ENCODE measurements around the gene LTBP3. TPM values are rescaled to one million over a fixed set of nuclear protein-coding genes. Genes with fewer than 3 reads are reported as not detected.

Gene LTBP3
- total RNA-seq, 1 experiment from 2014 or later, result 92.1 TPM

DNA sequence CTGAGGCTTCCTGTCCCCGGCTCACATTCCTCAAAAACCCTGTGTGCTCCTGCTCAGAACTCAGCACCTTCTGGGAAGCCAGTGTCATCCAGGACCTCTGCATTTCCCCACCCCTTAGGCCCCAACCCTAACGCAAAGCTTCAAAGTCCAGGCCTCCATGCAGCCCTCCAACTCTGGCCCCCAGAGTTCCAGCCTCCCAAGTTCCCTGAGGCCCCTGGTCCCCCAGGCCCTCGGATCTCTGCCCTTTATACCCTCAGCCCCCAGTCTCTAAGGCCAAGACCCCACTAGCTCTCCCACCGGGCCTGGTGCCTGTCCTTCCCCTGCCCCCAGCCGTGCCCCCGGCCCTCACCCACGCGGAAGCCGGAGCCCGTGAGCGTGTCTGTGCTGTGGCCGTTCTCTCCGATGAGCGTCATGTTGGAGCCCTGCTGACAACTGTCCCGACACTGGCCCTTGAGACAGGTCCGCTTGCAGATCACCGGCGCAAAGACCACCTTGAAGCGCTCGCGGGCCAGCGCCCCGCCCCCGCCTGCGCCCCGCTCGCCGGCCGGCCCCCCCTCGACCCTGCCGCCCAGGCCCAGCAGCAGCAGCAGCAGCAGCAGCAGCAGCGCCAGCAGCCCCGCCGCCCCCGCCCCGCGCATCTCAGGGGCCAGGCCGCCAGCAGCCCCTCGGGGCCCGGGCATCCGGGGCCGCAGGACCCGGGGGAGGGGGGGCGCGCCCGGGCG lies 718 bp downstream of the LTBP3 start:
- TF ChIP-seq EZH2 (IDR thresholded peaks at IDR 0.05; ENCODE audit: borderline replicate concordance, low read depth, low read length, poor library complexity, severe bottlenecking), result no peak
- TF ChIP-seq, protein P1, sequence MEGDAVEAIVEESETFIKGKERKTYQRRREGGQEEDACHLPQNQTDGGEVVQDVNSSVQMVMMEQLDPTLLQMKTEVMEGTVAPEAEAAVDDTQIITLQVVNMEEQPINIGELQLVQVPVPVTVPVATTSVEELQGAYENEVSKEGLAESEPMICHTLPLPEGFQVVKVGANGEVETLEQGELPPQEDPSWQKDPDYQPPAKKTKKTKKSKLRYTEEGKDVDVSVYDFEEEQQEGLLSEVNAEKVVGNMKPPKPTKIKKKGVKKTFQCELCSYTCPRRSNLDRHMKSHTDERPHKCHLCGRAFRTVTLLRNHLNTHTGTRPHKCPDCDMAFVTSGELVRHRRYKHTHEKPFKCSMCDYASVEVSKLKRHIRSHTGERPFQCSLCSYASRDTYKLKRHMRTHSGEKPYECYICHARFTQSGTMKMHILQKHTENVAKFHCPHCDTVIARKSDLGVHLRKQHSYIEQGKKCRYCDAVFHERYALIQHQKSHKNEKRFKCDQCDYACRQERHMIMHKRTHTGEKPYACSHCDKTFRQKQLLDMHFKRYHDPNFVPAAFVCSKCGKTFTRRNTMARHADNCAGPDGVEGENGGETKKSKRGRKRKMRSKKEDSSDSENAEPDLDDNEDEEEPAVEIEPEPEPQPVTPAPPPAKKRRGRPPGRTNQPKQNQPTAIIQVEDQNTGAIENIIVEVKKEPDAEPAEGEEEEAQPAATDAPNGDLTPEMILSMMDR (conservative IDR thresholded peaks at IDR 0.05; ENCODE audit: low read depth, low read length), result no peak
- H3K27me3 ChIP-seq (replicated peaks; ENCODE audit: insufficient read depth, low read depth, low read length, poor library complexity), result no peaks in the 10 kb centered on the region
- no peaks in the 10 kb centered on the region for H3K36me3 ChIP-seq (ENCODE audit: insufficient read depth, low read length, poor library complexity, severe bottlenecking)
- BruUV-seq (replicated peaks), result no TSS peak
- H3K4me3 ChIP-seq (ENCODE audit: low read depth, low read length, poor library complexity, severe bottlenecking), result peak overlapping the region; percentile 59
- peaks cover 41% of the 10 kb centered on the region for H3K4me1 ChIP-seq (ENCODE audit: insufficient read depth, low read length, poor library complexity, severe bottlenecking)
- peak; percentile 34 for DNase-seq (ENCODE audit: low spot score)
- ChIA-PET POLR2A (ENCODE audit: low non-redundant PET) (no interaction called here), CTCF (interaction anchor here (0.5 kb wide), 1 partner anchor 260 kb away, joined by 3 read pairs; no protein-coding TSS in a partner anchor)
- H3K27ac ChIP-seq (ENCODE audit: low read depth, low read length, poor library complexity, severe bottlenecking), result peak overlapping the region; percentile 87
- intact Hi-C loops (cut with micrococcal nuclease; ENCODE audit: unreplicated experiment), result no loop called here
- no peaks in the 10 kb centered on the region for H3K9me3 ChIP-seq (ENCODE audit: low read depth, low read length, poor library complexity, severe bottlenecking)

- Histone ChIP-seq H3K9me3 (ENCODE audit: low read depth, low read length, poor library complexity, severe bottlenecking) (no peaks in the 10 kb centered on the region), H3K36me3 (ENCODE audit: insufficient read depth, low read length, poor library complexity, severe bottlenecking) (peaks cover 4% of the 10 kb centered on the region), H3K27ac (ENCODE audit: low read depth, low read length, poor library complexity, severe bottlenecking) (peak overlapping the region; percentile 87), H3K4me3 (ENCODE audit: low read depth, low read length, poor library complexity, severe bottlenecking) (peak overlapping the region; percentile 59), H3K4me1 (ENCODE audit: insufficient read depth, low read length, poor library complexity, severe bottlenecking) (peaks cover 42% of the 10 kb centered on the region), H3K27me3 (replicated peaks; ENCODE audit: insufficient read depth, low read depth, low read length, poor library complexity) (no peaks in the 10 kb centered on the region)
- BruUV-seq (replicated peaks), result TSS peak; percentile 16
- POLR2A ChIA-PET (ENCODE audit: low non-redundant PET), result no interaction called here
- intact Hi-C loops (cut with micrococcal nuclease; ENCODE audit: unreplicated experiment), result no loop called here
- TF ChIP-seq, protein P1 (conservative IDR thresholded peaks at IDR 0.05; ENCODE audit: low read depth, low read length), result no peak
- TF ChIP-seq EZH2 (IDR thresholded peaks at IDR 0.05; ENCODE audit: borderline replicate concordance, low read depth, low read length, poor library complexity, severe bottlenecking), result no peak
- DNase-seq (ENCODE audit: low spot score), result no peak
- CTCF ChIA-PET, result no interaction called here
Measured at GRCh38 chr11:65556470-65557279, 1.5 kb downstream of the LTBP3 start.

DNA sequence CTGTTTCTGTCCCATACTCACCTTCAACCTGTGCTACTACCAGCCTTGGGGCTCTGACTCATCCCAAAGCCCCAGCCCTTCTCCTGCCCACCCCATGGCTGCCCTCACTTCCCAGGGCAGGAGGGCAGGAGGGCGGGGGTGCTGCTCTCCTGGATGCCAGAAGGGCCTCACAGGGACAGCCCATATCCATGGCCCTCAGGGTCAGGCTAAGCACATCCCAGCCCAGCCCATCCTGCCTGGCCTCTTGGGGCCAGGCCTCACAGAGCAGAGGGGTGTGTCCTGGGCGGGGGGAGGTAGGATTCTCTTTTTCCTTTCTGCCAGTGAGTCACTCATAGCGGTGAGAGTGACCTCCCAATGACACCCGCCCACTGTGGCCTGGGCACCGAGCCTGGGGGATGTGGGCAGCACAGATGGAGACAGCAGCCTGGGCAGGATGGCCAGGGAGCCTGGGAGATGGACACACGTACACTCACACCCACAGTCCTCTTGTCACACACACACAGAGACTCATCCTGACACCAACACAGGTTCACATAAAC lies 2.4 kb downstream of the LTBP3 start:
- peaks cover 9% of the 10 kb centered on the region for H3K36me3 ChIP-seq (ENCODE audit: insufficient read depth, low read length, poor library complexity, severe bottlenecking)
- H3K4me1 ChIP-seq (ENCODE audit: insufficient read depth, low read length, poor library complexity, severe bottlenecking), result peaks cover 38% of the 10 kb centered on the region
- no TSS peak for BruUV-seq (replicated peaks)
- no peaks in the 10 kb centered on the region for H3K27me3 ChIP-seq (replicated peaks; ENCODE audit: insufficient read depth, low read depth, low read length, poor library complexity)
- H3K9me3 ChIP-seq (ENCODE audit: low read depth, low read length, poor library complexity, severe bottlenecking), result no peaks in the 10 kb centered on the region
- no peak overlapping the region for H3K27ac ChIP-seq (ENCODE audit: low read depth, low read length, poor library complexity, severe bottlenecking)
- CTCF ChIA-PET, result no interaction called here
- no peak for DNase-seq (ENCODE audit: low spot score)
- H3K4me3 ChIP-seq (ENCODE audit: low read depth, low read length, poor library complexity, severe bottlenecking), result no peak overlapping the region
- TF ChIP-seq, protein P1 (conservative IDR thresholded peaks at IDR 0.05; ENCODE audit: low read depth, low read length), result no peak
- no peak for TF ChIP-seq EZH2 (IDR thresholded peaks at IDR 0.05; ENCODE audit: borderline replicate concordance, low read depth, low read length, poor library complexity, severe bottlenecking)
- POLR2A ChIA-PET (ENCODE audit: low non-redundant PET), result interaction anchor here (0.6 kb wide), 1 partner anchor 97 kb away, joined by 11 read pairs; no protein-coding TSS in a partner anchor
- intact Hi-C loops (cut with micrococcal nuclease; ENCODE audit: unreplicated experiment), result no loop called here
